Measurements from ENCODE around the gene S100A9.

DNA sequence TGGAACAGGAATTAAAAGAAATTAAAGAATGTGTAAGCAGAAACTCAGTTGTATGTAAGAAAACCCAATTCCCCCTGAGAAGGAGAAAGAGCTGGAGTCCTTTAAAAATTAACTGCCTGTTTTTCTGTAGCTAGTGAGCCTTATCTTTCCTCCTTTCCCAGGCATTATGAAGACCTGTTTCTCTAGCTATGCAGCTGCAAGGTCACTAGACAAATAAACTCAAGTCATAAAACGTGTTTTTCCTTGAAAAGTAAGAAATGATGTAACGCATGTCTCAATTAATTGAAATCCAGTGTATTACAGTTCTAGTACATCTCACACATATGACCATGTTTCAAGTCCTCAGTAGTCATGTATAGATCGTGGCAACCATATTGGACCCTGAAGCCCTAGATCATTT lies 12.5 kb downstream of the S100A9 start:
- TF ChIP-seq, protein P1, sequence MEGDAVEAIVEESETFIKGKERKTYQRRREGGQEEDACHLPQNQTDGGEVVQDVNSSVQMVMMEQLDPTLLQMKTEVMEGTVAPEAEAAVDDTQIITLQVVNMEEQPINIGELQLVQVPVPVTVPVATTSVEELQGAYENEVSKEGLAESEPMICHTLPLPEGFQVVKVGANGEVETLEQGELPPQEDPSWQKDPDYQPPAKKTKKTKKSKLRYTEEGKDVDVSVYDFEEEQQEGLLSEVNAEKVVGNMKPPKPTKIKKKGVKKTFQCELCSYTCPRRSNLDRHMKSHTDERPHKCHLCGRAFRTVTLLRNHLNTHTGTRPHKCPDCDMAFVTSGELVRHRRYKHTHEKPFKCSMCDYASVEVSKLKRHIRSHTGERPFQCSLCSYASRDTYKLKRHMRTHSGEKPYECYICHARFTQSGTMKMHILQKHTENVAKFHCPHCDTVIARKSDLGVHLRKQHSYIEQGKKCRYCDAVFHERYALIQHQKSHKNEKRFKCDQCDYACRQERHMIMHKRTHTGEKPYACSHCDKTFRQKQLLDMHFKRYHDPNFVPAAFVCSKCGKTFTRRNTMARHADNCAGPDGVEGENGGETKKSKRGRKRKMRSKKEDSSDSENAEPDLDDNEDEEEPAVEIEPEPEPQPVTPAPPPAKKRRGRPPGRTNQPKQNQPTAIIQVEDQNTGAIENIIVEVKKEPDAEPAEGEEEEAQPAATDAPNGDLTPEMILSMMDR (conservative IDR thresholded peaks at IDR 0.05), result no peak
- TF ChIP-seq ZFX (IDR thresholded peaks at IDR 0.05), result no peak

Data from C4-2B (cell line).